ENCODE results near the gene SLC9A3.

The SLC9A3 gene

GRCh38 chr5:469752-470483 lies 54.3 kb downstream of the SLC9A3 start:
- Histone ChIP-seq H3K27ac (ENCODE audit: poor library complexity, severe bottlenecking) (no peak overlapping the region), H3K36me3 (ENCODE audit: low read depth) (peaks cover 19% of the 10 kb centered on the region), H3K27me3 (ENCODE audit: insufficient read depth, poor library complexity, severe bottlenecking) (no peaks in the 10 kb centered on the region), H3K4me3 (ENCODE audit: severe bottlenecking) (no peak overlapping the region), H3K4me1 (ENCODE audit: insufficient read depth, poor library complexity, severe bottlenecking) (no peaks in the 10 kb centered on the region), H3K9me3 (ENCODE audit: severe bottlenecking) (no peaks in the 10 kb centered on the region)
- ATAC-seq (ENCODE audit: low read depth) (no peak), DNase-seq (ENCODE audit: low spot score) (peak; percentile 62)
- no peak for TF ChIP-seq CTCF (IDR thresholded peaks at IDR 0.05; ENCODE audit: poor library complexity, severe bottlenecking)

DNA sequence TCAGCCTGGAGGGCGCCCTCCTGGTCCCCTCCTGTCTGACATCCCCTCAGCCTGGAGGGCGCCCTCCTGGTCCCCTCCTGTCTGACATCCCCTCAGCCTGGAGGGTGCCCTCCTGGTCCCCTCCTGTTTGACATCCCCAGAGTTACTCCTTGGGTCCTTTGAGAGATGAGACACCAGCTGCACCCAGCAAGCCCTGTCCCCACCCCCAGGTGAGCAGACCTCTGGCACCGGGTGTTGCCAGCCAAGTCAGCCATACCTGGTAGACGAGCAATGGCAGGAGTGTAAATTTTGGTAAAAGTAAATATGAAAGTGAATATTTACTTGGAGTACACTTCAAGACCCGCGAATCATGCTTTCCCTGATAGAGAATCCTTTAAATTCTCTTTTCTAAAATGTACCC lies 55.8 kb downstream of the SLC9A3 start:
- DNase-seq (ENCODE audit: low spot score), result no peak
- Histone ChIP-seq H3K4me1 (ENCODE audit: insufficient read depth, poor library complexity, severe bottlenecking) (no peaks in the 10 kb centered on the region), H3K36me3 (ENCODE audit: low read depth) (peaks cover 21% of the 10 kb centered on the region), H3K9me3 (ENCODE audit: severe bottlenecking) (no peaks in the 10 kb centered on the region), H3K27me3 (ENCODE audit: insufficient read depth, poor library complexity, severe bottlenecking) (no peaks in the 10 kb centered on the region), H3K27ac (ENCODE audit: poor library complexity, severe bottlenecking) (no peak overlapping the region), H3K4me3 (ENCODE audit: severe bottlenecking) (no peak overlapping the region)
- no peak for TF ChIP-seq CTCF (IDR thresholded peaks at IDR 0.05; ENCODE audit: poor library complexity, severe bottlenecking)
- no peak for ATAC-seq (ENCODE audit: low read depth)

- no peaks in the 10 kb centered on the region for H3K9me3 ChIP-seq (ENCODE audit: severe bottlenecking)
- TF ChIP-seq CTCF (IDR thresholded peaks at IDR 0.05; ENCODE audit: poor library complexity, severe bottlenecking), result no peak
Measured at GRCh38 chr5:466661-467310, 57.5 kb downstream of the SLC9A3 start.

GRCh38 chr5:465591-466403 lies 58.5 kb downstream of the SLC9A3 start:
- no peak overlapping the region for H3K4me3 ChIP-seq (ENCODE audit: severe bottlenecking)
- ATAC-seq (ENCODE audit: low read depth), result no peak
- no peak overlapping the region for H3K27ac ChIP-seq (ENCODE audit: poor library complexity, severe bottlenecking)
- no peaks in the 10 kb centered on the region for H3K4me1 ChIP-seq (ENCODE audit: insufficient read depth, poor library complexity, severe bottlenecking)
- no peak for TF ChIP-seq CTCF (IDR thresholded peaks at IDR 0.05; ENCODE audit: poor library complexity, severe bottlenecking)
- no peaks in the 10 kb centered on the region for H3K27me3 ChIP-seq (ENCODE audit: insufficient read depth, poor library complexity, severe bottlenecking)
- DNase-seq (ENCODE audit: low spot score), result no peak
- H3K9me3 ChIP-seq (ENCODE audit: severe bottlenecking), result no peaks in the 10 kb centered on the region
- peaks cover 36% of the 10 kb centered on the region for H3K36me3 ChIP-seq (ENCODE audit: low read depth)

More at GRCh38 chr5:466661-467310, 57.5 kb downstream of the SLC9A3 start:
- Histone ChIP-seq H3K36me3 (ENCODE audit: low read depth) (peaks cover 36% of the 10 kb centered on the region), H3K27ac (ENCODE audit: poor library complexity, severe bottlenecking) (no peak overlapping the region), H3K4me1 (ENCODE audit: insufficient read depth, poor library complexity, severe bottlenecking) (no peaks in the 10 kb centered on the region), H3K4me3 (ENCODE audit: severe bottlenecking) (no peak overlapping the region), H3K27me3 (ENCODE audit: insufficient read depth, poor library complexity, severe bottlenecking) (no peaks in the 10 kb centered on the region)
- ATAC-seq (ENCODE audit: low read depth) (no peak; the same call in 2 of the 3 replicates), DNase-seq (ENCODE audit: low spot score) (no peak)
